ENCODE measurements around the gene PES1. TPM values are rescaled to one million over a fixed set of nuclear protein-coding genes. Genes with fewer than 3 reads are reported as not detected.

PES1 gene
- total and polyA plus RNA-seq, 11 donors: 15.7 to 60.9 (median 27.8) TPM

DNA sequence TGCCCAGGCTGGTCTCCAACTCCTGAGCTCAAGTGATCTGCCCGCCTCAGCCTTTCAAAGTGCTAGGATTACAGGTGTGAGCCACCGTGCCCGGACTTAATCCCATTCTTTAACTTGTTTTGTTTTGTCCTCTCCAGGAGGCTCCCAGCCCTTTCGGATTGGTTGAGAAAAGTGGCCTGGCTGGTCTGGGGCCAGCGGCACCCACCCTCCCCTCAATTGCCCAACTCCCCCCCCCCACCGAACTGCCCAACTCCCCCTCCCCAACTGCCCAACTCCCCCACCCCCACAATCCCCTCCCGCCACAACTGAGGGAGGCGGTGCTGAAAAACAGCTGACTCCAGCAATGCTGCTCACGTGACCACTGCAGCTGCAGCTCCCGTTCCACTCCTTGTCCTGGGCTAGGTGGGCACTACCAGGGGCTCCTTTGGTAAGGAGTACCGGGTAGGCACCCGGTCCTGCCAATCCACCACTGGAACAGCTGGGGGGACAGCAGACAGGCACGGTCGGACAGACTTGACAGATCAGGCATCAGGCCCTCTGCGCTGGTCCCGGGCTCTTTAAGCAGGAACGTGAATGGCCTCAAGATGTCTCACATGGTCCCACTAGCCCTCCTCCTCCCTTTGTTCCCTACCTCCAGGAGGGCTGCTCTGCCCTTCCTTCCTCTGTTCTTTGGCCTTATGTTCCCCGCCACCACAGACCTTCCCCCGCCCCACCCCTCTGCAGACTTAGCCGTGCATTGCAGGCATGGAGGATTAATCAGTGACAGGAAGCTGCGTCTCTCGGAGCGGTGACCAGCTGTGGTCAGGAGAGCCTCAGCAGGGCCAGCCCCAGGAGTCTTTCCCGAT is 15.0 kb upstream of the PES1 start, which contains the start of gene TCN2:
TCN2 (plus strand) TSS at position 720 of the 845 bp plus-strand sequence. CDS start 158 bp downstream, outside the sequence.
- peaks cover 0 to 11% (median 0%) of the 10 kb centered on the region in 9 donors for H3K36me3 ChIP-seq
- no peak for TF ChIP-seq CTCF (IDR thresholded peaks at IDR 0.05)
- TF ChIP-seq POLR2A (IDR thresholded peaks at IDR 0.05): peak in 1 of 2 donors; percentile 40
- no peaks in the 10 kb centered on the region for H3K9me3 ChIP-seq
- 1% methylated on average over 11 to 24 of the region's 24 CpGs for WGBS, 4 donors
- DNase-seq (peak; percentile 72 to 80 (median 77)), ATAC-seq (peak; percentile 81 to 90 (median 85))
- H3K4me3 ChIP-seq: peak within 1 kb of the TSS; percentile 30 to 80 (median 66)
- H3K27me3 ChIP-seq: no peaks in the 10 kb centered on the region
- peaks cover 0 to 58% (median 34%) of the 10 kb centered on the region in 12 donors for H3K4me1 ChIP-seq
- peak within 1 kb of the TSS; percentile 45 to 89 (median 80) for H3K27ac ChIP-seq
- intact Hi-C loops (cut with DNase I): loop anchor here in 4 of 10 donors (10.0 kb wide), 3 partner anchors 182 to 888 kb away; partner anchors contain the start of genes MTFP1 (in 2 of the 4), PIK3IP1 (in 1 of the 4) and SFI1 (in 1 of the 4)

DNA sequence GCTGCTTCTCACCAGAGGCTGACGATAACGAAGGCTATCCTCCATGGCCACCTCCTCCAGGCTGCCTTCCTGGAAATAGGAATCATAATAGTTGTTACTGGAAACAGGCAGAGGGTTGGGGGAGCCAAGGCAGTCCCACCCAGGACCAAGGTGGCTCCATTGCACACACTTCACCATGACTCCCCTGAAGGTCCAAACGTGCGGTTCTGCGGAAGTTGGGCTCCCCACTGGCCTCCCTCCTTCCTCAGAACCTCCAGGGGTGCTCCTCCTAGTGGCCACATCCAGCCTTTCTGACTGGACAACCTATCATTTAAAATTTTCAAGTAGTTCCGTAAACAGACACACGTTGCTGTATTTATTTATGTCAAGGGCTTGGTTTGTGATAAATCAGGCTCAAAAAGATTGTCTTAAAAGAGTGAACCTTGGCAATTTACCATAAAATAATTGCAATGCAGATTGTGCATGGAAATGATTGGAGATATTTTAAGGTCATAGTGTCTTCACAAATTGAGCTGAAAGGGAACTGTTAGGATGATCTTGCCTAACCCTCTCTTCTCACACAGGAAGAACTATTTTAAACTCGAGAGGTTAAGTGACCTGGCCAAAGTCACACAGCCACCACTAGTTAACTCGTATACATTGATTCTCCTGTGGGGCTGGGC is 13.9 kb upstream of the PES1 start:
- WGBS, 4 donors: 25 to 32% (median 32%) methylated on average over 9 of the region's 9 CpGs
- Histone ChIP-seq H3K36me3 (no peaks in the 10 kb centered on the region), H3K27ac (peak overlapping the region in 9 of 12 donors; percentile 74 to 89 (median 82)), H3K9me3 (no peaks in the 10 kb centered on the region), H3K4me1 (peaks cover 0 to 50% (median 34%) of the 10 kb centered on the region in 12 donors), H3K4me3 (peak overlapping the region in 11 of 12 donors; percentile 46 to 80 (median 67)), H3K27me3 (no peaks in the 10 kb centered on the region)
- intact Hi-C loops (cut with DNase I): loop anchor here in 4 of 10 donors (10.0 kb wide), 3 partner anchors 181 to 889 kb away; partner anchors contain the start of genes MTFP1 (in 2 of the 4), PIK3IP1 (in 1 of the 4) and SFI1 (in 1 of the 4)
- peak in 3 of 5 donors; percentile 37 to 54 (median 48) for DNase-seq
- ATAC-seq: peak in 1 of 4 donors; percentile 24
- TF ChIP-seq CTCF (IDR thresholded peaks at IDR 0.05) (peak; percentile 39 to 76 (median 64)), POLR2A (IDR thresholded peaks at IDR 0.05) (no peak)

DNA sequence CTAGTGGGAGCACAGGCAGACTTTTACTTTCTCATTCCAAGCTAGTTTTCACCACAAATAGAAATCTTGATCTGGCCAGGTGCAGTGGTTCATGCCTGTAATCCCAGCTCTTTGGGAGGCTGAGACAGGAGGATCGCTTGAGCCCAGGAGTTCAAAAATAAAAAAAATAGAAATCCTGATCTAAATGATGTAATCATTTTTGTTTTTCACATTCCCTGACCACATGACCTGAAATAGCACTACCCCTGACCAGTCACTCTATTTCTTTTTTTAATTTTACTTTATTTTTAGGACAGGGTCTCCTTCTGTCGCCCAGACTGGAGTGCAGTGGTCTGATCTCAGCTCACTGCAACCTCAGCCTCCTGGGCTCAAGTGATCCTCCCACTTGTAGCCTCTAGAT is 13.0 kb upstream of the PES1 start:
- Histone ChIP-seq H3K27me3 (no peaks in the 10 kb centered on the region), H3K9me3 (no peaks in the 10 kb centered on the region), H3K4me1 (peaks cover 0 to 45% (median 32%) of the 10 kb centered on the region in 12 donors), H3K27ac (peak overlapping the region in 1 of 12 donors; percentile 6), H3K4me3 (no peak overlapping the region), H3K36me3 (no peaks in the 10 kb centered on the region)
- ATAC-seq (no peak), DNase-seq (no peak)
- intact Hi-C loops (cut with DNase I): loop anchor here in 4 of 10 donors (10.0 kb wide), 3 partner anchors 180 to 890 kb away; partner anchors contain the start of genes MTFP1 (in 2 of the 4), PIK3IP1 (in 1 of the 4) and SFI1 (in 1 of the 4)
- TF ChIP-seq POLR2A (IDR thresholded peaks at IDR 0.05) (no peak), CTCF (IDR thresholded peaks at IDR 0.05) (no peak)
- WGBS, 4 donors: 78 to 90% (median 83%) methylated on average over 2 of the region's 2 CpGs

Measured in heart left ventricle (tissue), 16 donors.